ENCODE results near the gene TBC1D22A. TPM values are rescaled to one million over a fixed set of nuclear protein-coding genes. Genes with fewer than 3 reads are reported as not detected.
"Not testable (repeated sequence)": the region's sequence is repeated elsewhere in the genome, so short reads cannot be mapped to it uniquely, and the experiment has no call there.

Gene TBC1D22A
- total RNA-seq, 2 donors from 2014 or later = 29.5 to 34.8 TPM

- Mint-ChIP-seq H3K36me3 (ENCODE audit: insufficient read depth in 2 of 2) (no peaks in the 10 kb centered on the region), H3K27ac (peak overlapping the region; percentile 95), H3K4me3 (peak overlapping the region; percentile 60 to 71), H3K9me3 (no peaks in the 10 kb centered on the region), H3K4me1 (ENCODE audit: low read depth) (peaks cover 74% of the 10 kb centered on the region), H3K27me3 (ENCODE audit: low read depth) (no peaks in the 10 kb centered on the region)
- DNase-seq (peak in 1 of 2 donors; percentile 40), ATAC-seq (replicated peaks in 1 of 2) (peak; percentile 28 to 47)
Measured at GRCh38 chr22:46774253-46774979, 12.0 kb downstream of the TBC1D22A start.

GRCh38 chr22:46774980-46775849, 12.8 kb downstream of the TBC1D22A start:
- H3K9me3 Mint-ChIP-seq = no peaks in the 10 kb centered on the region
- no peaks in the 10 kb centered on the region for H3K36me3 Mint-ChIP-seq (ENCODE audit: insufficient read depth in 2 of 2)
- peaks cover 73% of the 10 kb centered on the region for H3K4me1 Mint-ChIP-seq (ENCODE audit: low read depth)
- peak overlapping the region; percentile 60 to 71 for H3K4me3 Mint-ChIP-seq
- DNase-seq (no peak), ATAC-seq (replicated peaks in 1 of 2) (no peak)
- H3K27me3 Mint-ChIP-seq (ENCODE audit: low read depth) = no peaks in the 10 kb centered on the region
- H3K27ac Mint-ChIP-seq = peak overlapping the region; percentile 95

- H3K9me3 Mint-ChIP-seq = no peaks in the 10 kb centered on the region
- H3K27ac Mint-ChIP-seq = peak overlapping the region; percentile 95
- H3K4me1 Mint-ChIP-seq (ENCODE audit: low read depth) = peaks cover 68% of the 10 kb centered on the region
- H3K27me3 Mint-ChIP-seq (ENCODE audit: low read depth) = no peaks in the 10 kb centered on the region
- H3K36me3 Mint-ChIP-seq (ENCODE audit: insufficient read depth in 2 of 2) = no peaks in the 10 kb centered on the region
- no peak for ATAC-seq (replicated peaks in 1 of 2)
- DNase-seq = no peak
- H3K4me3 Mint-ChIP-seq = peak overlapping the region; percentile 60 to 71
Measured at GRCh38 chr22:46775850-46776826, 13.7 kb downstream of the TBC1D22A start.

GRCh38 chr22:46776876-46777608, 14.6 kb downstream of the TBC1D22A start:
- DNase-seq (no peak), ATAC-seq (replicated peaks in 1 of 2) (no peak)
- Mint-ChIP-seq H3K27me3 (ENCODE audit: low read depth) (no peaks in the 10 kb centered on the region), H3K27ac (peak overlapping the region; percentile 95), H3K9me3 (no peaks in the 10 kb centered on the region), H3K4me3 (peak overlapping the region; percentile 60 to 71), H3K4me1 (ENCODE audit: low read depth) (peaks cover 62% of the 10 kb centered on the region), H3K36me3 (ENCODE audit: insufficient read depth in 2 of 2) (no peaks in the 10 kb centered on the region)

- peak in 1 of 2 donors; percentile 19 for ATAC-seq (replicated peaks in 1 of 2)
- H3K4me1 Mint-ChIP-seq (ENCODE audit: low read depth) = peaks cover 61% of the 10 kb centered on the region
- no peaks in the 10 kb centered on the region for H3K36me3 Mint-ChIP-seq (ENCODE audit: insufficient read depth in 2 of 2)
Measured at GRCh38 chr22:46777609-46777970, 15.1 kb downstream of the TBC1D22A start.

GRCh38 chr22:46779023-46779422, 16.6 kb downstream of the TBC1D22A start:
- Mint-ChIP-seq H3K27ac (no peak overlapping the region), H3K9me3 (no peaks in the 10 kb centered on the region), H3K27me3 (ENCODE audit: low read depth) (no peaks in the 10 kb centered on the region), H3K4me1 (ENCODE audit: low read depth) (peaks cover 47% of the 10 kb centered on the region), H3K4me3 (no peak overlapping the region), H3K36me3 (ENCODE audit: insufficient read depth in 2 of 2) (no peaks in the 10 kb centered on the region)
- ATAC-seq (replicated peaks in 1 of 2) = no peak
- no peak for DNase-seq

More at GRCh38 chr22:46777609-46777970, 15.1 kb downstream of the TBC1D22A start:
- H3K9me3 Mint-ChIP-seq = no peaks in the 10 kb centered on the region
- peak; percentile 33 to 57 for DNase-seq
- no peaks in the 10 kb centered on the region for H3K27me3 Mint-ChIP-seq (ENCODE audit: low read depth)
- peak overlapping the region; percentile 60 to 71 for H3K4me3 Mint-ChIP-seq
- H3K27ac Mint-ChIP-seq = peak overlapping the region; percentile 95

GRCh38 chr22:46779651-46780050, 17.2 kb downstream of the TBC1D22A start:
- DNase-seq = no peak
- peaks cover 41% of the 10 kb centered on the region for H3K4me1 Mint-ChIP-seq (ENCODE audit: low read depth)
- H3K4me3 Mint-ChIP-seq = no peak overlapping the region
- H3K36me3 Mint-ChIP-seq (ENCODE audit: insufficient read depth in 2 of 2) = no peaks in the 10 kb centered on the region
- H3K27ac Mint-ChIP-seq = no peak overlapping the region
- H3K27me3 Mint-ChIP-seq (ENCODE audit: low read depth) = no peaks in the 10 kb centered on the region
- no peak for ATAC-seq (replicated peaks in 1 of 2)
- H3K9me3 Mint-ChIP-seq = no peaks in the 10 kb centered on the region

- H3K27ac Mint-ChIP-seq = peak overlapping the region; percentile 29
- ATAC-seq (replicated peaks in 1 of 2) (no peak), DNase-seq (no peak)
- H3K27me3 Mint-ChIP-seq (ENCODE audit: low read depth) = no peaks in the 10 kb centered on the region
- H3K36me3 Mint-ChIP-seq (ENCODE audit: insufficient read depth in 2 of 2) = no peaks in the 10 kb centered on the region
- H3K4me1 Mint-ChIP-seq (ENCODE audit: low read depth) = peaks cover 33% of the 10 kb centered on the region
- no peaks in the 10 kb centered on the region for H3K9me3 Mint-ChIP-seq
- H3K4me3 Mint-ChIP-seq = no peak overlapping the region
Measured at GRCh38 chr22:46780453-46780852, 18.0 kb downstream of the TBC1D22A start.

GRCh38 chr22:46781291-46781690, 18.8 kb downstream of the TBC1D22A start:
- DNase-seq (no peak), ATAC-seq (replicated peaks in 1 of 2) (no peak)
- Mint-ChIP-seq H3K27ac (peak overlapping the region; percentile 62), H3K36me3 (ENCODE audit: insufficient read depth in 2 of 2) (no peaks in the 10 kb centered on the region), H3K9me3 (no peaks in the 10 kb centered on the region), H3K4me1 (ENCODE audit: low read depth) (peaks cover 29% of the 10 kb centered on the region), H3K27me3 (ENCODE audit: low read depth) (no peaks in the 10 kb centered on the region), H3K4me3 (no peak overlapping the region)

GRCh38 chr22:46782200-46782599, 19.8 kb downstream of the TBC1D22A start:
- H3K4me1 Mint-ChIP-seq (ENCODE audit: low read depth) = peaks cover 26% of the 10 kb centered on the region

GRCh38 chr22:46783721-46784120, 21.3 kb downstream of the TBC1D22A start:
- DNase-seq (no peak), ATAC-seq (replicated peaks in 1 of 2) (no peak)
- Mint-ChIP-seq H3K4me3 (no peak overlapping the region), H3K27me3 (ENCODE audit: low read depth) (no peaks in the 10 kb centered on the region), H3K9me3 (no peaks in the 10 kb centered on the region), H3K36me3 (ENCODE audit: insufficient read depth in 2 of 2) (peaks cover 0 to 7% of the 10 kb centered on the region in 2 donors), H3K27ac (no peak overlapping the region), H3K4me1 (ENCODE audit: low read depth) (peaks cover 30% of the 10 kb centered on the region)

More at GRCh38 chr22:46782200-46782599, 19.8 kb downstream of the TBC1D22A start:
- not testable (repeated sequence) for H3K36me3 Mint-ChIP-seq (ENCODE audit: insufficient read depth in 2 of 2); H3K4me3 Mint-ChIP-seq; DNase-seq; H3K27me3 Mint-ChIP-seq (ENCODE audit: low read depth); H3K9me3 Mint-ChIP-seq; ATAC-seq (replicated peaks in 1 of 2)
- peak overlapping the region; percentile 77 for H3K27ac Mint-ChIP-seq

All from activated T-cell treated with anti-CD3 and anti-CD28 coated beads, Interleukin-2, amount 50 U/mL, for 72 hours (primary cell).